Heart right ventricle (tissue), 16 donors: ENCODE data around the gene BICDL1. TPM values are rescaled to one million over a fixed set of nuclear protein-coding genes. Genes with fewer than 3 reads are reported as not detected.

ENCODE experiments used
- ATAC-seq, 8 donors: fragments of 200-7000 bp; cut with Tn5 transposase; one replicate each; pipeline ENCODE4 v1.9.1; 2020; ENCODE audit warnings: mild to moderate bottlenecking in 8 of 8, moderate library complexity in 8 of 8, moderate number of reproducible peaks in 1 of 8
- DNase-seq, 2 donors: peaks; one replicate each; pipeline ENCODE4 v3.0.0-alpha.2; 2020
- H3K27ac ChIP-seq, 10 donors: fragments of 200-600 bp; sonication (generic) in 2 of 10; one replicate each; pipeline versions ENCODE4 v1.5.0 to v1.8.0; 2020 to 2022; ENCODE audit warnings: mild to moderate bottlenecking in 3 of 10
- H3K27me3 ChIP-seq, 7 donors: fragments of 200-600 bp; one replicate each; pipeline ENCODE4 v1.8.0; 2021 to 2022; ENCODE audit warnings: mild to moderate bottlenecking in 2 of 7
- H3K36me3 ChIP-seq, 9 donors: fragments of 200-600 bp; sonication (generic) in 1 of 9; one replicate each; pipeline versions ENCODE4 v1.5.0 to v1.8.0; 2020 to 2022; ENCODE audit warnings: mild to moderate bottlenecking in 2 of 9
- H3K4me1 ChIP-seq, 9 donors: fragments of 200-600 bp; sonication (generic) in 1 of 9; one replicate each; pipeline versions ENCODE4 v1.5.0 to v1.8.0; 2020 to 2022; ENCODE audit warnings: mild to moderate bottlenecking in 4 of 9
- H3K4me3 ChIP-seq, 10 donors: fragments of 200-600 bp; sonication (generic) in 2 of 10; one replicate each; pipeline versions ENCODE4 v1.5.0 to v1.8.0; 2020 to 2022; ENCODE audit warnings: mild to moderate bottlenecking in 7 of 10, moderate library complexity in 2 of 10
- H3K9me3 ChIP-seq, 11 donors: fragments of 200-600 bp in 10 of 11; sonication (generic) in 2 of 11; one replicate each; pipeline versions ENCODE4 v1.5.0 to v1.8.0; 2013 to 2022; ENCODE audit warnings: mild to moderate bottlenecking in 2 of 11, control low read depth in 1 of 11, moderate library complexity in 1 of 11
- WGBS, 2 donors: extraction: QIAGEN DNeasy Blood & Tissue Kit; methylation state at CpG; one replicate each; pipeline ENCODE4 v1.1.7; 2013; ENCODE audit warnings: inconsistent platforms in 1 of 2; 5-methylcytosine and 5-hydroxymethylcytosine counted together
- intact Hi-C, 10 donors: fragments of 100-400 bp; cut with DNase I; formaldehyde crosslinking; loops; one replicate each; pipeline versions ENCODE4 v1.11.1 to v1.14.2; 2022
- long read RNA-seq, 3 donors: library from polyadenylated mRNA; unstranded; transcript quantifications; one replicate each; pipeline ENCODE4 v2.0.0, GENCODE V29; 2020 to 2021
- polyA plus RNA-seq, 2 donors: library from polyadenylated mRNA; stranded (reverse); fragments of 200-250 nt; gene quantifications; one replicate each; pipeline ENCODE4 v1.2.3, GENCODE V29; 2013
- total RNA-seq, 10 donors: library from RNA; stranded (reverse); fragmentation: NEBNext Ultra II Directional in 3 of 10; extraction: Animal tissue kit (Norgen Biotek cat#: 25700) in 3 of 10; gene quantifications; one replicate each; pipeline versions ENCODE4 v1.2.1 to v1.2.4, GENCODE V29; 2021 to 2023
- TF ChIP-seq, protein P1 (sequence below), 9 donors: fragments of 200-600 bp; sonication (generic) in 2 of 9; IDR thresholded peaks; one replicate each; pipeline versions ENCODE4 v1.5.0 to v1.8.0; 2021 to 2022; ENCODE audit warnings: antibody characterized with exemption in 9 of 9, mild to moderate bottlenecking in 5 of 9, moderate library complexity in 1 of 9
- donor health status: Arrhythmogenic right ventricular cardiomyopathy.
- donor health status: ischemic (EF 13 %, LVEDD 7.1; RV severe dilation, severe dysfunction).
- donor health status: healthy with polysubstance abuse.
- donor health status: DM: no; HTN: yes; CAD: no.
- donor health status: DM: no; HTN: no; CAD: no.
- donor health status: ischemic (EF 25% LVEDD 6.9; RV normal size, moderate dysfunction).
- donor health status: ischemic (EF 25% LVEDD 5.7; RV mildly dilated, moderate dysfunction).
- donor health status: healthy.
- donor health status: DM: yes; HTN: yes; CAD: no.
- donor health status: Ischemic cardiomyopathy.
- donor health status: ischemic (EF 35%, LVEDD 5.7; RV mildly dilated, moderate dysfunction).
- donor health status: nonischemic (EF 11% LVEDD 7.7; RV severe dilation, severe dysfunction).
- donor health status: DM: yes; HTN: yes; CAD: no.
- donor health status: PGD.
- donor health status: ischemic (EF 29% LVEDD 5.4; RV normal size, mild dysfunction).
- donor health status: nonischemic (EF 23%, LVEDD 6.1; RV moderate dilation, normal function).

BICDL1 gene, protein sequence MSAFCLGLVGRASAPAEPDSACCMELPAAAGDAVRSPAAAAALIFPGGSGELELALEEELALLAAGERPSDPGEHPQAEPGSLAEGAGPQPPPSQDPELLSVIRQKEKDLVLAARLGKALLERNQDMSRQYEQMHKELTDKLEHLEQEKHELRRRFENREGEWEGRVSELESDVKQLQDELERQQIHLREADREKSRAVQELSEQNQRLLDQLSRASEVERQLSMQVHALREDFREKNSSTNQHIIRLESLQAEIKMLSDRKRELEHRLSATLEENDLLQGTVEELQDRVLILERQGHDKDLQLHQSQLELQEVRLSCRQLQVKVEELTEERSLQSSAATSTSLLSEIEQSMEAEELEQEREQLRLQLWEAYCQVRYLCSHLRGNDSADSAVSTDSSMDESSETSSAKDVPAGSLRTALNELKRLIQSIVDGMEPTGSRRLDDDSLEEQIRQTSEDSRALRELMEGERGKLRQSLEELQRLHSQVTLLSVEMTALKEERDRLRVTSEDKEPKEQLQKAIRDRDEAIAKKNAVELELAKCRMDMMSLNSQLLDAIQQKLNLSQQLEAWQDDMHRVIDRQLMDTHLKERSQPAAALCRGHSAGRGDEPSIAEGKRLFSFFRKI
- total RNA-seq (1 to 10 TPM in 1 of 10 donors, under 1 TPM in 7, not detected in 2; 0.10 to 1.5 (median 0.34) TPM), polyA plus RNA-seq (under 1 TPM; 0.16 to 0.44 TPM)
- long read RNA-seq, donor 1 = 0 reads
- long read RNA-seq, donor 2 = 0 reads
- long read RNA-seq, donor 3, partial matches to known transcripts = 0 of 1 reads
- long read RNA-seq, donor 3, other reads (novel, unspliced or antisense) = 1 of 1 reads

DNA sequence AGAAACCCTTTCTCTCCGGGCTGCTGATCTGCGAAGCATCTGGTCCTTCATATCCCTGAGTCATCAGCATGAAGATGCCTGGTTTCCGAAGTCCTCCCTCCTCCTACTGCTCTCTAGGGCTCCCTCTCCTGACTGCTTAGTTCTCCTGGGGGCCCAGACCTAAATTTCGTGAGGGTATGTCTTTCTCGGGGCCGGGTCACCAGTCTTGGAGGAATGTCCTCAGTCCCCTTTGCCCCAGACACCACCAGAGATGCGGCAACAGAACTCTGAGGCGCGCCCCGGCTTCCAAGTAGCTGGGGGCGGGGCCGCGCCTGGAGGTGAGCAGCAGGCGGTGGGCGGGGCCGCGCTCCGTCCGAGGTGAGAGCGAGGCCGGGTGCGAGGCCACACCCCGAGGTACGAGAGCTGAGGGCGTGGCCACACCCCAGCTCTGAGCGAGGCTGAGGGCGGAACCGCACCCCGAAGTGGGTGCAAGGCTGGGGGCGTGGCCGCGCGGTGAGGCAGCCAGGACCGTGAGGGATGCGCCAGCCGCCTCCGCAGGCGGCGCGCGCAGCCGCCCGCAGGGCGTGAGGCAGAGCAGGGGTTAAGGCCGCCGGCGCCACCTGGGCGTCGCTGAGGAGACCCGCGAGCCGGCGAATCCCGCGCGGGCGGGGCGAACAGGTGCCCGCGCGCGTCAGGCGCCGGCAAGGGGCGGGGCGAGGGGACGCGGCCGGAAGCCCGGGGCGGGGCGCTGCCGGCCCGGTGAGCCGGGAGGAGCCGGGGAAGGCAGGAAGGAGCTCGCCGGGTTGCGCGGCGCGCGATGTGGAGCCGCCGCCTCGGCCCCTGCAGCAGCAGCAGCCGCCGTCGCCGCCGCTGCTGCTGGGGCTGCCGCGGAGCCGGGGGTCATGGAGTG lies at the start of gene BICDL1:
TSS of gene BICDL1 (plus strand) at position 765 of the 889 bp plus-strand sequence. CDS start 633 bp downstream, outside the sequence.
- DNase-seq (peak; percentile 12 to 42), ATAC-seq (peak; percentile 38 to 77 (median 58))
- TF ChIP-seq, protein P1, sequence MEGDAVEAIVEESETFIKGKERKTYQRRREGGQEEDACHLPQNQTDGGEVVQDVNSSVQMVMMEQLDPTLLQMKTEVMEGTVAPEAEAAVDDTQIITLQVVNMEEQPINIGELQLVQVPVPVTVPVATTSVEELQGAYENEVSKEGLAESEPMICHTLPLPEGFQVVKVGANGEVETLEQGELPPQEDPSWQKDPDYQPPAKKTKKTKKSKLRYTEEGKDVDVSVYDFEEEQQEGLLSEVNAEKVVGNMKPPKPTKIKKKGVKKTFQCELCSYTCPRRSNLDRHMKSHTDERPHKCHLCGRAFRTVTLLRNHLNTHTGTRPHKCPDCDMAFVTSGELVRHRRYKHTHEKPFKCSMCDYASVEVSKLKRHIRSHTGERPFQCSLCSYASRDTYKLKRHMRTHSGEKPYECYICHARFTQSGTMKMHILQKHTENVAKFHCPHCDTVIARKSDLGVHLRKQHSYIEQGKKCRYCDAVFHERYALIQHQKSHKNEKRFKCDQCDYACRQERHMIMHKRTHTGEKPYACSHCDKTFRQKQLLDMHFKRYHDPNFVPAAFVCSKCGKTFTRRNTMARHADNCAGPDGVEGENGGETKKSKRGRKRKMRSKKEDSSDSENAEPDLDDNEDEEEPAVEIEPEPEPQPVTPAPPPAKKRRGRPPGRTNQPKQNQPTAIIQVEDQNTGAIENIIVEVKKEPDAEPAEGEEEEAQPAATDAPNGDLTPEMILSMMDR (IDR thresholded peaks at IDR 0.05) = peak in 1 of 9 donors; percentile 13
- Histone ChIP-seq H3K4me3 (peak within 1 kb of the TSS; percentile 4 to 59 (median 54)), H3K36me3 (no peaks in the 10 kb centered on the region), H3K9me3 (no peaks in the 10 kb centered on the region), H3K27me3 (peaks cover 0 to 88% (median 70%) of the 10 kb centered on the region in 7 donors), H3K27ac (peak within 1 kb of the TSS in 1 of 10 donors; percentile 44), H3K4me1 (peaks cover 4 to 17% (median 13%) of the 10 kb centered on the region in 9 donors)
- intact Hi-C loops = loop anchor here in 1 of 10 donors (5.0 kb wide), 1 partner anchor 99 kb away; no protein-coding TSS in a partner anchor
- 1% methylated on average over 78 to 94 of the region's 94 CpGs for WGBS, 2 donors

DNA sequence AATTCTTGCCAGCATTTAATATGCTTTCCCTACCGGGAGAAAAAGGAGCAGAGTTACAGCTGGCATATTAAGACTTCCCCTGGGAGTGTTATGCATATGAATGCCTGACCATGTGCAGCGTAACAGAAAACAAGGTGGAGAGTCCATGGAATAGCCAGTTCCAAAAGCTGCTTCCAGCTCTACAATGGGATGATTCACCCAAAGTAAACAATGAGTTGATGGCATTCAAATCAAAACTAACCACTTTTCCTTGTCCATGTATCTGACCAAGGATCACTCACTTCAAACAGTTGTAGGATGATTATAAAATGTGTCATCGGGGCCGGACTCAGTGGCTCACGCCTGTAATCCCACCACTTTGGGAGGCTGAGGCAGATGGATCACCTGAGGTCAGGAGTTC lies 48.1 kb upstream of the BICDL1 start:
- no peak overlapping the region for H3K4me3 ChIP-seq
- no peaks in the 10 kb centered on the region for H3K9me3 ChIP-seq
- H3K36me3 ChIP-seq = no peaks in the 10 kb centered on the region
- 61 to 74% methylated on average over 5 of the region's 5 CpGs for WGBS, 2 donors
- no peaks in the 10 kb centered on the region for H3K4me1 ChIP-seq
- H3K27me3 ChIP-seq = peaks cover 0 to 31% (median 9%) of the 10 kb centered on the region in 7 donors
- DNase-seq (no peak), ATAC-seq (no peak)
- intact Hi-C loops = no loop called here
- H3K27ac ChIP-seq = no peak overlapping the region
- TF ChIP-seq, protein P1 (IDR thresholded peaks at IDR 0.05) = no peak

DNA sequence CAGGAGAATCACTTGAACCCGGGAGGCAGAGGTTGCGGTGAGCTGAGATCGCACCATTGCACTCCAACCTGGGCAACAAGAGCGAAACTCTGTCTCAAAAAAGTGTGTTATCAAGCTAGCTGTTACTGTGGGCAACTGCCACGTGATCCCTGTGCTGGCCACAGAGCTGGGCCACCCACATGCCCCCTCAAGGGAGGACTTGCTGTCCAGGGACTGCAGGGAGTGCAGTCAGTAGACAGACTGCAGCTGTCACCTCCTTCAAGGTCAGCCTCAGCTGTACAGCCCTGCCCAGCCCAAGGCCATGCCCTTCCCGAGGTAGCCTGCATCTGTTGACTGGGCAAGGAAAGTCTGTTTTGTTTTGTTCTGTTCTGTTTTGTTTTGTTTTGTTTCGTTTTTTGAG lies 46.6 kb upstream of the BICDL1 start:
- peaks cover 0 to 31% (median 9%) of the 10 kb centered on the region in 7 donors for H3K27me3 ChIP-seq
- intact Hi-C loops = no loop called here
- no peak for ATAC-seq

More for the DNA sequence above, 46.6 kb upstream of the BICDL1 start:
- Histone ChIP-seq H3K4me1 (no peaks in the 10 kb centered on the region), H3K9me3 (no peaks in the 10 kb centered on the region), H3K36me3 (no peaks in the 10 kb centered on the region), H3K27ac (no peak overlapping the region), H3K4me3 (no peak overlapping the region)
- DNase-seq = no peak
- TF ChIP-seq, protein P1 (IDR thresholded peaks at IDR 0.05) = no peak
- WGBS, 2 donors = 75 to 78% methylated on average over 7 of the region's 7 CpGs
